Activated gamma-delta T cell (primary cell): ENCODE results near the gene IL5.
"Not testable (repeated sequence)": the region's sequence is repeated elsewhere in the genome, so short reads cannot be mapped to it uniquely, and the experiment has no call there.

Source experiments
- DNase-seq: peaks from one replicate; lab custom pipeline; 2025; lab: John Stamatoyannopoulos, UW
- total RNA-seq, 2 donors: gene quantifications; one replicate each; lab custom pipeline; 2026; lab: John Stamatoyannopoulos, UW

IL5 gene
- 0 to 0.26 reads per million in 2 donors for total RNA-seq

DNA sequence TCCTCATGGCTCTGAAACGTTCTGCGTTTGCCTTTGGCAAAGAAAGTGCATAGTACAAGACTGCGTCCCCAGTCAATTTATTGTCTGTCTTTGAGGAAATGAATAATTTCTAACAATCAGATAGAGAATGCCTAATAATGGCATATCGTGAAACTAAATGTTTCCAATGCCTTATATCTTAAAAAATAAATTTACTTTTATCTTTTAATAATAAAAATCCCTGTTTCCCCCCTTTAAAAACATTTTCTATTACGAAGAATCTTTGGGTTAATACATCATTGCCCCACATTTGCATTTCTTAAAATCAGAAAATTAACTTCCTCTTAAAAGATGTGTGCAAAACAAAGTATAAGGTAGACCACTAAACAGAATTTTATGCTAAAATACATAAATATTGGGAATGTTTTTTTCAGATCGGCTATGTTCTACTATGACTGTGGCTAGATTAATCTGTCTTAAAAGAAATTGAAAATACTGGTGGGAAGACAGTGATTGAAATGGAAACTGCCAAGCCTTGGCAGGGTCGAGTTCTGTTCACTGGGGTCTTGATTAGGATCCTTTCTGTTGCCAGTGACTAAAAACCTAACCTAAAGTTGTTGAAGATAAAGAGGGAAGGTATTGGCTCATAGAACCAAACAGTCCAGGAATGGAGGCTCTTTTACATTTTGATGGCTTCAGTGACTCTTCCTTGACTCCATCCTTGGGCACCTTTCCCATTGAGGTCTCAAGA, at the start of gene IL5:
Gene IL5, minus strand, starts transcription at position 51 of the 730 bp plus-strand sequence. Its CDS starts 44 bp downstream, at position 7.
- DNase-seq: no peak

DNA sequence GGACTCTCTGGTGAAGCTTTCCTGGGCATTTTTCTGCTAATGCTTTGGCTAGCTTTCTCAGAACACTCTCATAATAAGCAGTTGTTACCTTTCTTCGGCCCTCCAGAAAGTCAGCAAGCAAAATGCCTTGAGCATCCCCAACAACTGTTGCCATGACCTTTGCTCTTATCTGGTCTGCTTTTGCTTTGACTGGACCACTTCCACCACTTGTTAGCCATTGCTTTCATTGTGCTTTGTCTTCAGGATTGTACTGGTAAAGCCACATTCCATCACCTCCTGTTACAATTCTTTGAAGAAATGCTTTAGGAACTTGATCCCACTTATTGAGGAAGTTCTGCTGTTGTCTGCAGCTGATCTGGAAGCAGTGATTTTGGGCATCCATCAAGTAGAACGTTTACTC, 49.2 kb upstream of the IL5 start:
- no peak for DNase-seq

DNA sequence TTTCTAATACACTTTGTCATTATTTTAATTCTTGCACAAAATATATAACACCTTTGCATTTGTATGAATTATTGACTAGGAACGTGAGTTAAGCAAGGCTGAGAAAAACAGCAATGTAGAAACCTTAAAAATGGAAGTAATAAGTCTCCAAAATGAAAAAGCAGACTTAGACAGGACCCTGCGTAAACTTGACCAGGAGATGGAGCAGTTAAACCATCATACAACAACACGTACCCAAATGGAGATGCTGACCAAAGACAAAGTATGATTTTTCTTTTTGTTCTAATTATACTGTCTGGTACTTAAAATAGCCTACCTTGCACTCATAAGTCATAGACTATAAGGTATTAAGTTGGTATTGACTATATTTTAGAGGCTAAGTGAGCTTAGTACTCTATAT, 47.8 kb upstream of the IL5 start:
- DNase-seq: no peak

DNA sequence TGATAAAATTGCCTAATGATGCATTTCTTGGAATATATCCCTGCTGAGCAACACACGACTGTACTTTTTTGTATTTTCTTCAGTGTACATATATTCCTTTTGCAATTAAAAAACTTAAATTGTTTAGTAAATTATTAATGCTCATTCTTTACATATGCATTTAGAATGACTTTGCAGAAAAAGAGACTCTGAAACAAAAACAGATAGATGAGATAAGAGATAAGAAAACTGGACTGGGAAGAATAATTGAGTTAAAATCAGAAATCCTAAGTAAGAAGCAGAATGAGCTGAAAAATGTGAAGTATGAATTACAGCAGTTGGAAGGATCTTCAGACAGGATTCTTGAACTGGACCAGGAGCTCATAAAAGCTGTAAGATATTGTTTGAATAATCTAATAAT, 46.1 kb upstream of the IL5 start:
- DNase-seq: no peak

DNA sequence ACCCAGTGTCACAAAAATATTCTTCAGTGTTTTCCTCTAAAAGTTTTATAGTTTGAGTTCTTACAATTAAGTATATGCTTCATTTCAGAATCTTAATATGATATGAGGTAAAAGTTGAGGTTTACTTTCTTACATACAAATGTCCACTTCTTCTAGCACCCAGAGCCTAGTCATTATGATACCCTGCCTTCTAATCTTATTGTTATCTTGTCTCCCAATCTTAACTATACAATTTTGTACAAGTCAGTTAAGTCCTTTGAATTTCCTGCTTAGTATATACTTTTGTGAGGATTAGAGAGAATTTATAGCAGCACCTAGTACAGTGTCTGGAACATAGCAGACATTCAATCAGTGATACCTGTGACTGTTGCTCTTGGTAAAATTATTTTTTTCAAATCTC, 42.7 kb upstream of the IL5 start:
- no peak for DNase-seq

DNA sequence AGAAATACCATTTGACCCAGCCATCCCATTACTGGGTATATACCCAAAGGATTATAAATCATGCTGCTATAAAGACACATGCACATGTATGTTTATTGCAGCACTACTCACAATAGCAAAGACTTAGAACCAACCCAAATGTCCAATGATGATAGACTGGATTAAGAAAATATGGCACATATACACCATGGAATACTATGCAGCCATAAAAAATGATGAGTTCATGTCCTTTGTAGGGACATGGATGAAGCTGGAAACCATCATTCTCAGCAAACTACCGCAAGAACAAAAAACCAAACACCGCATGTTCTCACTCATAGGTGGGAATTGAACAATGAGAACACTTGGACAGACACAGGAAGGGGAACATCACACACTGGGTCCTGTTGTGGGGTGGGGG, 41.2 kb upstream of the IL5 start:
- not testable (repeated sequence) for DNase-seq

DNA sequence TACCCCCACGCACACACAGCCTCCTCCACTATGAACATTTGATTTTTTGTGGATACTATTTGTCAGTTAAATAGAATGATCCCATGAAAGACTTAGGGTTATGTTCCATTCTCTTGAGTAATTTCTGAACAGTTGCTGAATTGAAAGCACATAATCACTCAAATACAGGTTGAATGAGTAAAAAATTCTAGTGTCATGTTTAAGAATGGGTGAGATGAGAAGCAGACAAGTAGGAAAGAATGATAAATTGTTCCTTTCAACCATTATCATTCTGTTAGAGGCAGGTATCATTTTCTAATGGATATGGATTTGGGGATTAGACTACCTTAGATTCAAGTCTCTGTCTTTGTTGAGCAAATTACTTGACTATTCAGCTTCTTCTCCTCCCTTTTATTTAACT, 32.8 kb upstream of the IL5 start:
- no peak for DNase-seq

DNA sequence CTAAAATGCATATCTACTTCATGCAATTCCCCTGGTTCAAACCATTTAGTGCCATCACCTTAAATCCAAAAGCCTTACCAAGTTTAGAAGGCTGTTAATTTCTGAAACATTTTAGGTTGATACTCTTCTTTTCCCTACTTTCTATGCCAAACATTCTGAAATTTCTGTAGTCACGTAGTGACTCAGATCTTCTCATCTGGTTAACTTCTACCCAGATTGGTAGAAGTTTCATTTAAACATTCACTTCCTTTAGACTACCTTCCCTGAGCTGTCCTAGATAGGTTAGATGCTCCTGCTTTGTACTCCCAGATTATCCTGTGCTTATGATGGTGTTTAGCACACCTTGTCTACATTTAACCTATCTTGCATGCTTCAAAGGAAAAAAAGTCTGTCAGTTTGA, 23.3 kb upstream of the IL5 start:
- DNase-seq: no peak

DNA sequence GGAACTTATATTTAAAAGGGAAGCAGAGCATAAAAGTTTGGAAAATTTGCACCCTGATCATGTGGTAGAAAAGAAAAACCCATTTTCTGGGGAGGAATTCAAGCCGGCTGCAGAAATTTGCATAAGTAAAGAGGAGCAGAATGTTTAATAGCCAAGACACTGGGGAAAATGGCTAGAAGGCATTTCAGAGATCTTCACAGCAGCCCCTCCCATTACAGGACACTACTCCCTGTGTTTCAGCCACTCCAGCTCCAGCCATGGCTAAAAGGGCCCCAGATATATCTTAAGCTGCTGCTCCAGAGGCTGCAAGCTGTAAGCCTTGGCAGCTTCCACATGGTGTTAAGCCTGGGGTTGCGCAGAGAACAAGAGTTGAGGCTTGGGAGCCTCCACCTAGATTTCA, 21.2 kb upstream of the IL5 start:
- not testable (repeated sequence) for DNase-seq

DNA sequence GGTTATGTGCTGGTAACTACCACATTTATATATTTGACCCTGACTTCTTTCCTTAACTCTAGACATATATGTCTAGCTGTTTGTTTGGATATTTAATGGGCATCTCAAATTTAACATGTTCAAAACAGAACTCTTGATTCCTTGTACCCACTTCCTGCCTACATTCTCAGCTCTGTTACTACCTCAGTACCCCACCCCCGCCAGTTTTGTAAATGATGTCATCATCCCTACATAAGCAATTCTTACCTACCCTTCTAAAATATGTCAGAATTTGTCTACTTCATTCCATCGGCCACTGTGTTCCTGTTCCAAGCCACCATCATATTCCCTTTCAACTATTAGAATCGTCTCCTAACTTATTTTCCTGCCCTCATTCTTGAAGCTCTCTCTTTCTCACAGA, 18.3 kb upstream of the IL5 start:
- DNase-seq: no peak

DNA sequence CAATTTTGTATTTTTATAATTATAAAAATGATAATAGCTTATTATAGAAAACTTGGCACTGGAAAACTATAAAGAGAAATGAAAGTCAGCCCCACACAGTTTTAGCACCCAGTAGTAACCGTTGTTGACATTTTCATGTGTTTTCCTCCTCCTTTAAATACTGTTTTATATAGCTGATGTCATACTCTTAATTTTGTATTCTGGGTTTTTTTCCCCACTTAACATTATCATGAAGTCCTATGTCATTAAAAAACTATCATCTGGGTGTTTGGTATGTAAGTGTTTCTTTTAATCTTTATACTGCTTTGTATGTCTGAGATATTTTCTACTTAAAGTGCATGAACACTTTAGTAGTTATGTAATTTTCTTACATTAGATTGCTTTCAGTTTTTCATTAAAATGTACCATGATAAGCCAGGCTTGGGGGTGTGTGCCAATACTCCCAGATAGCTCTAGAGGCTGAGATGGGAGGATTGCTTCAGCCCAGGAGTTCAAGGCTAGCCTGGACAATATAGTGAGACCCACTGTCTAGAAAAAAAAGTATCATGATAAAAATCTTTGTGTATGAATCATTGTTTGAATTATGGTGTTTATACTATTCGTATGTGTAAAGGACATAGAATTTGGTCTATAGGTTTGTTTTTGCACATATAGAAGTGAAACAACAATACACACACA, 16.2 kb upstream of the IL5 start:
- no peak for DNase-seq

DNA sequence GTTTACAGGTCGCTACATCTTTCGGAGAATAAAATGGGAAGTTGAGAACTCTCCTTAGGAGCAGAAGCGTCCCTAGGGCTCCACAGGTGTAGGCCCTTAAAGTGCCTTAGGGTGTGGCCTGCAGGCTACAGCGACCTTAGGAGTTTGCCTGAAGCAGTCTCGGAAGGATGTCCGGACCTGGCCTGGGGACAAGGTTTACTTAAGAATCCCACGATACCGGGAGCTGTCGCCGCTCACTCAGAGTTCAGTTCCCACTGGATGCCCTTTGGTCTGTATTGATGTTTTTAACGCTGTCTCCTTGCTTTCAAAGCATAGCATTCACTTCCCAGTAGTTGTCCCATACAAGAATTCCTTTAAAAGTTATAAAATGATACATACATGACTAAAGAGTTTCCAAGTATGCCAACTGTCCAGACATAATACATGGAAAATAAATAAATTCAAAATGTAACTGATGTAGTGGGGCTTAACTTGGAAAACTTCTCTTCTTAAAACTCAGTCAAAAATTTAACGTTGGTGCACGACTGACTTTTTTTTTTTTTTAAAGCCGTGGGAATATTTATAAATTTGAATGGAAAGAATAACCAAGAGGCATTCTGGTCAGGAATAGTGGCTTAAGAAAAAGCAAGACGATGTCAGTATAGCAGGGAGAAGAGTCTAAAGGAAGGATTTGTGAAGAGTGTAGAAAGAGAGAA, 14.3 kb upstream of the IL5 start:
- DNase-seq: no peak

DNA sequence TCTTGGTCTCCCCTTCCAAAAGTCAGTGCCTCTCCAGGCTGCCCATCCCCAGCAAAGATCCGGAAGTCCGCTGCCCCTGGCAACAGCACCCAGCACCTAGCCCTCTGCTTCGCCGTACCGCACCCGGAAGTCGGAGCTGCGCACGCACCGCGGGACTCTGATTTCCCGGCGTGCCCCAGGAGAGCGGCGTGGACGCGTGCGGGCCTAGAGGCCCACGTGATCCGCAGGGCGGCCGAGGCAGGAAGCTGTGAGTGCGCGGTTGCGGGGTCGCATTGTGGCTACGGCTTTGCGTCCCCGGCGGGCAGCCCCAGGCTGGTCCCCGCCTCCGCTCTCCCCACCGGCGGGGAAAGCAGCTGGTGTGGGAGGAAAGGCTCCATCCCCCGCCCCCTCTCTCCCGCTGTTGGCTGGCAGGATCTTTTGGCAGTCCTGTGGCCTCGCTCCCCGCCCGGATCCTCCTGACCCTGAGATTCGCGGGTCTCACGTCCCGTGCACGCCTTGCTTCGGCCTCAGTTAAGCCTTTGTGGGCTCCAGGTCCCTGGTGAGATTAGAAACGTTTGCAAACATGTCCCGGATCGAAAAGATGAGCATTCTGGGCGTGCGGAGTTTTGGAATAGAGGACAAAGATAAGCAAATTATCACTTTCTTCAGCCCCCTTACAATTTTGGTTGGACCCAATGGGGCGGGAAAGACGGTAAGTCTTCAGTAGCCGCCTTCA, 13.6 kb upstream of the IL5 start, which contains the start of gene RAD50:
Gene RAD50, plus strand, starts transcription at position 215 of the 715 bp plus-strand sequence. Its CDS starts 348 bp downstream, at position 563.
- peak; percentile 92 for DNase-seq

DNA sequence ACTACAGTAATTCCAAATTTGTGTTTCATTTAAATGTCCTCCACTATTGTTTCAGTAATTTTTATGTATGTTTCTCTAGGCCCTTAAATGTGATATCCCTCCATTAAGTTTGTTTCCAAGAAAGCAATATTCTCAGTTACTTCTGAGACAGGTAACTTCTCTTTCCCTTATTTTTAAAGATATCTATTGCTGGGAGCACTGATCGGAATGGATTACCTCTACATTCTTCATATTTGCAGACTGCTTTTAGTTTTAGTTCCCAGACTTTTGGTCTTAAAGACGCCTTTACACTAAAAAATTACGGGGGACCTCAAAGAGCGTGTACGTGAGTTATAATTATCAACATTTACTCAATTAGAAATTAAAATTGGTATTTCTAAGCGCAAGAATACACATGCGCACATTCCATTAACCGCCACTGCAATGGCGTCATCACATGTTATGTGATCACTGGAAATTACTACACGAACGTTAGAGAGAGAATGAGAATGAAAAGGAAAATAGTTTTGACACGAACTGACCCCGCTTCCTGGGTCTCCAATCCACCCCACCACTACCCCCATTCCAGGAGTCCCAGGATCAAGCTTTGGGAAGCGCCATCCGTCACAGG, 12.9 kb upstream of the IL5 start:
- no peak for DNase-seq

DNA sequence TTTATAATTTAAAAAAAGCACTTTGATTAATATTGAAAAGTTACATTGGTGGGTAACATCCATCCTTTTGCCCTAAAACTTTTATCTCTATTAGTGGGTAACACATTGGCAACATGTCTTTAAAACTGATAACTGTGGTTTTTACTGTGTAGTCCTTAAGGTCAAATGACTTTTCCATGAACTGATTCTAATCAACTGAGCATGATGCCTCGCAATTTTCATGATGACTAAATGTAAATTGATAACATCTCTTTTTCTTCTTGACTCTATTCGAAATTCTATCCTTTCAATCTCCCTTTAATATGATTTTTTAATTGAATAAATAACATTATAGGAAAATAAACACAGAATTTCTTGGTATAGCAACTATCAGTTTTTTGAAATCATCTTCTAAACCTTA, 6.3 kb upstream of the IL5 start:
- no peak for DNase-seq

DNA sequence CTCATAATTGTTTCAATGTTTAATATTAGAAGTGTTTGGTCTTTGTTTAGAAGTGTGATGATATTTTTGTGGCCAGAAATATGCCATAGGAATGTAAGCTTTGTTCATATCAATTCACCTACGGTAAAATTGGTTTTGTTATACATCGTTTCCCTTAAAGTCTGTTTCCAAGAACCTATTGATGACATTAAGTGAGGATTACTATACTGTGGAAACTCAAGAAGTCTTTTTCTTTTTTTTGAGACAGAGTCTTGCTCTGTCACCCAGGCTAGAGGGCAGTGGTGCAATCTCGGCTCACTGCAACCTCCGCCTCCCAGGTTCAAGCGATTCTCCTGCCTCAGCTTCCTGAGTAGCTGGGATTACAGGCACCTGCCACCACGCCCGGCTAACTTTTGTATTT, 5.5 kb upstream of the IL5 start:
- not testable (repeated sequence) for DNase-seq

DNA sequence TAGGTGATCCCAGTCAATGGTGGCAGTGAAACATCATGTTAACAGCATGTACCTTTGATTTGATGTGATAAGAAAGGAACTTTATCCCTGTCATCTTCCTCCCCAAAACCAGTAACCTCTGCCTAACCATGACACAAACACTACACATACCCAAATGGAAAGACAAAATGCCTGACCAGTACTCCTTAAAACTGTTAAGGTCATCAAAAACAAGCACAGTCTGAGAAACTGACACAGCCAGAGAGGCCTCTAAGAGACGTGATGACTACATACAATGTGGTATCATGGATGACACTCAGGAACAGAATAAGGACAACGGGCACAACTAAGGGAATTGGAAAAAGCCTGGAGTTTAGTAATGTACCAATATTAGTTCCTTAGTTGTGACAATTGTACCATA, 3.9 kb upstream of the IL5 start:
- DNase-seq: no peak

DNA sequence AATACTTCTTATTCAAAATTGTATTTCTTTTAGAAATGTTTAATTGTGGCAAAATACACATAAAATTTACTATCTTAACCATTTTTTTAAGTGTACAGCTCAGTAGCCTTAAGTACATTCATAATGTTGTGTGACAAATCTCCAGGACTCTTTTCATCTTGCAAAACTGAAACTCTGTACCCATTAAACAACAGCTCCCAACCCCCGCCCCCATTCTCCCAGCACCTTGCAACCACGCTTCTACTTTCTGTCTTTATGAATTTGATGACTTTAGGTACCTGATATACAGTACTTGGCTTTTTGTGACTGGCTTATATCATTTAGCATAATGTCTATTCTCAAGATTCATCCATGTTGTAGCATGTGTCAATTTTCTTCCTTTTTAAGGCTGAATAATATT, 2.8 kb upstream of the IL5 start:
- DNase-seq: no peak

DNA sequence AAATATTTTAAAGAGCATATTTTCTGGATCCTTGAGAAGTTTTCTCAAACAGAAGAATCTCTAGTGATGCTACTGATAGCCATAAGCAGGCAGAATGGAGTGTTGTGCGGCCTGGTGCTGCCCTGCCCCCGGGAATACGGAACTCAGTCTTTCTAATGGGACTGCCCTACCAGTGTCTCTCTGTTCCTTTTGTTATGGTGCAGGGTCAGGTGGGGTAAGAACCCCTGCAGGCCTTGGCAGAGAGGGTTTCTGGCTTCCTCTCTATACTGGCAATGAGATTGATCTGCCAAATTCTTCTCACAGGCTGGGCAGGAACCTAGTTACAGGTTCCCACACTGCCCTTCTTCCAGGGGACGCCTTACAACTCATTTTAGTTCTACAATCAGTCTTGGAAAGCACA, 2.6 kb downstream of the IL5 start:
- DNase-seq: no peak

DNA sequence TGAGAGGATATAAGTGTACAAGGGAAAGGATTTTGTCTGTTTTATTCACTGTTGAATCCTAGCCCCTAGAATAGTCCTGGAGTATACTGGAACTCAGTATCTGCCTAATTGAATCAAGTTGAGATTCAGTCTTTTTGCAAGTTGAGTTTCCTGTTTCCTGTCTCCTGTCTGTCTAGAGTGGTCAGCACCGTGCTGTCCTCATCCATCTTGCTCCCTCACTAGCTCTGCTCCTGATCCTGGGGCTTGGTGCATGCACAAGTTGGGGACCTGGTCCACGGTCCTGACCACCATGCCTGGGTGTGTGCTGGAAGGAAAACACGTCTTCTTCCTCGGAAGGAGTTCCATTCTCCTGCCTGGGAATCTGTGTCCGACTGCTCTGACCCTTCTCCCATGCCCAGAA, 3.2 kb downstream of the IL5 start:
- DNase-seq: no peak

DNA sequence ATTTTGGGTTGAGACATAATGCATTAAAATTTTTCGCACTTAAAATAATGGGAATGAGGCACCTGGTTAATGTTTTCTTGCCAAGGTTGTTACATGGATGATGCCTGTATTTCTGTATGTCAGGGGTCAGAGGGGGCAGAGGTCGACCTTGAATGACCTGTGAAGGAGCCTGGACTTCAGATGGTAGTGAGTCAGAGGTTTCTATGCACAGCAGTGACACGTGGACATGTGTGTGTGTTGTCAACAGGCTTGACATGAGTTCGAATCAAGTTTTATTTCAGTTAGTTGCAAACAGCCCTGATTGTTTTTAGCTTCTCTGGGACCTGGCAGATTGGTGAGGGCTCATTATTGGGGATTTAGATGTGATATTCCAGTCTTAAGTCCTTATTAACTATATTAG, 3.6 kb downstream of the IL5 start:
- no peak for DNase-seq

DNA sequence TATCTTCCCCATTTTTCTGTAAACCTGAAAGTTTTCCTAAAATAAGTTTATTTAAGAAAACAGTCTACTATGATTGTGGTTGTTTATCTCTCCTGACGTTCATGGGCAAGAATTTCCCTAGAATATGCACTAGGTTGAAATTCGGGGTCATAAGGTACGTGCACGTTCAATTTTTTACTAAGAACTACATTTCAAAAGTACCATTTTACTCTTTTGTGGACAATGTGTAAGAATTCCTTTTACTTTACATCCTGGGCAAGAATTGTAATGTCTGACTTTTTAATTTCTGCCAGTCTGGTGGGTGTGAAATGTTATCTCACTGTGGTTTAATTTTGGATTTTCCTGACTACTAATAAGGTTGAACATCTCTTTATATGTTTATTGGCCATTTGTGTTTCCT, 12.4 kb downstream of the IL5 start:
- no peak for DNase-seq
